ENCODE data around the gene KCNQ1.

DNA sequence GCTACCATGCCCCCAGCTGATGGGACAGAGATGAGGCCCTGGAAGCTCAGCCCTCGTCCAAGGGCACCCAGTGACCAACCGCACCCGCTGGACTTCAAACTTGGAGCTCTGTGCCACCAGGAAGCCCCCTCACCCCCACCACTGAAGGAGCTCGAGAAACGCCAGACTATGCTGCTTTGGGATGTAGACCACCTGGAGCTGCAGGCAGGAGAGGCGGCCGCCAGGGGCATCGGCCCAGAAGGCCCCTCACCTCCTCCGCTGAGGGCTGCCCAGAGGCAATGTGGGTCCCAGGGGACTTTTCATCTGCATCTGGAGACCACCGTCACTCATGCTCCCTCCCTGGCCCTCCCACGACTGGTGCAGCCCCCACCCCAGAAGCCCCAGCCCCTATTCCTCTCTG is 412.5 kb downstream of the KCNQ1 start:
- no peak for TF ChIP-seq CTCF (IDR thresholded peaks at IDR 0.05)
- TF ChIP-seq SIN3A (IDR thresholded peaks at IDR 0.05; ENCODE audit: borderline replicate concordance, low read depth, low read length) = no peak
- no peak for TF ChIP-seq EZH2phosphoT487 (IDR thresholded peaks at IDR 0.05; ENCODE audit: borderline replicate concordance, low read depth)
- no peak for TF ChIP-seq REST (IDR thresholded peaks at IDR 0.05; ENCODE audit: low read depth, low read length)
- TF ChIP-seq NFIC (IDR thresholded peaks at IDR 0.05; ENCODE audit: borderline replicate concordance) = no peak
- TF ChIP-seq FOSL2 (IDR thresholded peaks at IDR 0.05; ENCODE audit: borderline replicate concordance, low read depth) = no peak
- TF ChIP-seq USF1 (IDR thresholded peaks at IDR 0.05; ENCODE audit: borderline replicate concordance, low read depth) = no peak
- no peak for TF ChIP-seq RAD21 (IDR thresholded peaks at IDR 0.05; ENCODE audit: low read length)
- no peak for TF ChIP-seq ZBTB33 (IDR thresholded peaks at IDR 0.05; ENCODE audit: borderline replicate concordance, low read depth)

All from SK-N-SH (cell line).